Caco-2 (cell line): Measurements from ENCODE around the gene APP. TPM values are rescaled to one million over a fixed set of nuclear protein-coding genes. Genes with fewer than 3 reads are reported as not detected.
A peak's percentile ranks its signal among the peaks of the same experiment; 100 is the strongest.

Source experiments
- BruUV-seq: library from RNA; stranded (reverse); fragments of 400-500 nt; replicated peaks from 2 replicates; lab custom pipeline; 2021; lab: Mats Ljungman, UMichigan
- CTCF ChIA-PET: fragments of 300-600 bp; sonication (Branson Sonifier 250); formaldehyde crosslinking; loops from one replicate; lab custom pipeline; 2022; ENCODE audit warnings: antibody characterized with exemption; lab: Charles Lee
- POLR2A ChIA-PET: fragments of 300-600 bp; sonication (Branson Sonifier 250); formaldehyde crosslinking; loops from one replicate; lab custom pipeline; 2022; ENCODE audit warnings: antibody characterized with exemption; lab: Charles Lee
- DNase-seq, 2 experiments: peaks; one replicate each; pipeline versions ENCODE4 v3.0.0 to v3.0.0-alpha.2; 2020 to 2022
- H3K27me3 ChIP-seq: replicated peaks from 2 replicates; pipeline ENCODE4 v1.6.0; 2011; ENCODE audit warnings: low read length; ENCODE audit not compliant: control insufficient read depth, insufficient read depth
- H3K36me3 ChIP-seq: 2 replicates; pipeline ENCODE4 v1.5.1; 2011; ENCODE audit warnings: low read length; ENCODE audit not compliant: control insufficient read depth, insufficient read depth
- H3K4me1 ChIP-seq: fragments of 250-450 bp; sonication (Bioruptor Pico); 2 replicates; pipeline ENCODE4 v1.5.1; 2020; ENCODE audit warnings: mild to moderate bottlenecking
- H3K4me3 ChIP-seq: 2 replicates; pipeline ENCODE4 v1.5.1; 2011; ENCODE audit warnings: low read depth, mild to moderate bottlenecking, control low read depth, low read length
- H3K9me3 ChIP-seq: fragments of 250-450 bp; sonication (Bioruptor Pico); 2 replicates; pipeline ENCODE4 v1.5.1; 2020; ENCODE audit warnings: mild to moderate bottlenecking, moderate library complexity
- H3K27ac Mint-ChIP-seq: one replicate; pipeline ENCODE4 v1.8.0; 2022; ENCODE audit warnings: mixed read lengths; ENCODE audit not compliant: unreplicated experiment
- H3K27me3 Mint-ChIP-seq: one replicate; pipeline ENCODE4 v1.8.0; 2022; ENCODE audit warnings: mixed read lengths; ENCODE audit not compliant: insufficient read depth, unreplicated experiment
- H3K36me3 Mint-ChIP-seq: one replicate; pipeline ENCODE4 v1.8.0; 2022; ENCODE audit warnings: mild to moderate bottlenecking, mixed read lengths; ENCODE audit not compliant: insufficient read depth, unreplicated experiment
- H3K4me1 Mint-ChIP-seq: one replicate; pipeline ENCODE4 v1.8.0; 2022; ENCODE audit warnings: low read depth, mixed read lengths; ENCODE audit not compliant: unreplicated experiment
- H3K4me3 Mint-ChIP-seq: one replicate; pipeline ENCODE4 v1.8.0; 2022; ENCODE audit warnings: mild to moderate bottlenecking, moderate library complexity, mixed read lengths; ENCODE audit not compliant: unreplicated experiment
- H3K9me3 Mint-ChIP-seq: one replicate; pipeline ENCODE4 v1.8.0; 2022; ENCODE audit warnings: mixed read lengths; ENCODE audit not compliant: unreplicated experiment
- intact Hi-C: fragments of 100-400 bp; cut with micrococcal nuclease; formaldehyde crosslinking; loops from one replicate; pipeline ENCODE4 v1.10.0; 2022; ENCODE audit not compliant: unreplicated experiment
- total RNA-seq: library from RNA; stranded (reverse); gene quantifications from 2 replicates; pipeline ENCODE4 v1.2.3, GENCODE V29; 2022
- TF ChIP-seq, protein P1 (sequence below), 2 experiments: fragments of 200-600 bp in 1 of 2; IDR thresholded peaks; 1 replicate in 1 of 2; 2 replicates in 1 of 2; pipeline versions ENCODE4 v1.5.1 to v1.8.0; 2011 to 2022; ENCODE audit warnings: antibody characterized with exemption in 1 of 2, control low read depth in 1 of 2, inconsistent platforms in 1 of 2, low read depth in 1 of 2, low read length in 1 of 2, mild to moderate bottlenecking in 1 of 2, moderate library complexity in 1 of 2; ENCODE audit not compliant: insufficient read depth in 1 of 2, severe bottlenecking in 1 of 2, unreplicated experiment in 1 of 2

The APP gene
- total RNA-seq, 1 experiment from 2014 or later = 331 TPM

GRCh38 chr21:26147535-26147934 is 23.0 kb downstream of the APP start:
- H3K4me1 Mint-ChIP-seq = peaks cover 22% of the 10 kb centered on the region

DNA sequence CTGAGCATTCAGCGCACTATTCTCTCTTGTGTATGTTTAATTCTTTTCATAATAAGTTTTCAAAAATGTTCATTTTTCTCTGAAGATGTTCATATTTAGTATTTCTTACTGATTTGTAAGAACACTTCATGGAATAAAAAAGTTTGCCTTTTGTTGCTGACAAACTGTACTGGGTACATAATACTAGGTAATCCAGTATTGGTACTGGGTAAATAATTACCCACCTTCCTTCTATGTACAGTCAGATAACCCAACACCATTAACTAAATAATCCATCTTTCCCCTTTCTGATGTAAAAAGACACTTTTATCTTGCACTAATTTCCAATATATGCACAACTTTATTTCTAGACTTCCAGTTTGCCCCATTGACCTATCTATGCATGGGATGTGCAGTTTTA is 23.9 kb downstream of the APP start:
- no TSS peak for BruUV-seq
- Mint-ChIP-seq H3K27me3 (no peaks in the 10 kb centered on the region), H3K9me3 (no peaks in the 10 kb centered on the region), H3K4me1 (peaks cover 22% of the 10 kb centered on the region), H3K4me3 (no peak overlapping the region), H3K27ac (no peak overlapping the region), H3K36me3 (peaks cover 9% of the 10 kb centered on the region)
- no peaks in the 10 kb centered on the region for H3K9me3 ChIP-seq
- no peaks in the 10 kb centered on the region for H3K27me3 ChIP-seq
- no peak for DNase-seq
- POLR2A ChIA-PET = no interaction called here
- peaks cover 47% of the 10 kb centered on the region for H3K4me1 ChIP-seq
- CTCF ChIA-PET = interaction anchor here (0.6 kb wide), 1 partner anchor 73 kb away, joined by 4 read pairs; no protein-coding TSS in a partner anchor
- H3K4me3 ChIP-seq = no peak overlapping the region
- TF ChIP-seq, protein P1, sequence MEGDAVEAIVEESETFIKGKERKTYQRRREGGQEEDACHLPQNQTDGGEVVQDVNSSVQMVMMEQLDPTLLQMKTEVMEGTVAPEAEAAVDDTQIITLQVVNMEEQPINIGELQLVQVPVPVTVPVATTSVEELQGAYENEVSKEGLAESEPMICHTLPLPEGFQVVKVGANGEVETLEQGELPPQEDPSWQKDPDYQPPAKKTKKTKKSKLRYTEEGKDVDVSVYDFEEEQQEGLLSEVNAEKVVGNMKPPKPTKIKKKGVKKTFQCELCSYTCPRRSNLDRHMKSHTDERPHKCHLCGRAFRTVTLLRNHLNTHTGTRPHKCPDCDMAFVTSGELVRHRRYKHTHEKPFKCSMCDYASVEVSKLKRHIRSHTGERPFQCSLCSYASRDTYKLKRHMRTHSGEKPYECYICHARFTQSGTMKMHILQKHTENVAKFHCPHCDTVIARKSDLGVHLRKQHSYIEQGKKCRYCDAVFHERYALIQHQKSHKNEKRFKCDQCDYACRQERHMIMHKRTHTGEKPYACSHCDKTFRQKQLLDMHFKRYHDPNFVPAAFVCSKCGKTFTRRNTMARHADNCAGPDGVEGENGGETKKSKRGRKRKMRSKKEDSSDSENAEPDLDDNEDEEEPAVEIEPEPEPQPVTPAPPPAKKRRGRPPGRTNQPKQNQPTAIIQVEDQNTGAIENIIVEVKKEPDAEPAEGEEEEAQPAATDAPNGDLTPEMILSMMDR (IDR thresholded peaks at IDR 0.05; ENCODE audit: insufficient read depth in 1 of 2, low read depth in 1 of 2, low read length in 1 of 2, severe bottlenecking in 1 of 2, unreplicated experiment in 1 of 2) = no peak
- no peaks in the 10 kb centered on the region; the same call in 1 of the 2 replicates for H3K36me3 ChIP-seq
- intact Hi-C loops = no loop called here

More at GRCh38 chr21:26147535-26147934, 23.0 kb downstream of the APP start:
- TF ChIP-seq, protein P1 (IDR thresholded peaks at IDR 0.05; ENCODE audit: insufficient read depth in 1 of 2, low read depth in 1 of 2, low read length in 1 of 2, severe bottlenecking in 1 of 2, unreplicated experiment in 1 of 2) = no peak
- Histone ChIP-seq H3K27me3 (no peaks in the 10 kb centered on the region), H3K36me3 (no peaks in the 10 kb centered on the region; the same call in 1 of the 2 replicates), H3K4me1 (peaks cover 47% of the 10 kb centered on the region), H3K4me3 (no peak overlapping the region), H3K9me3 (no peaks in the 10 kb centered on the region)
- POLR2A ChIA-PET = no interaction called here
- no TSS peak for BruUV-seq
- no peaks in the 10 kb centered on the region for H3K27me3 Mint-ChIP-seq
- H3K9me3 Mint-ChIP-seq = no peaks in the 10 kb centered on the region
- intact Hi-C loops = no loop called here
- peak overlapping the region; percentile 42 for H3K4me3 Mint-ChIP-seq
- no peak for DNase-seq
- H3K27ac Mint-ChIP-seq = peak overlapping the region; percentile 36
- peaks cover under 1% of the 10 kb centered on the region for H3K36me3 Mint-ChIP-seq
- CTCF ChIA-PET = no interaction called here

GRCh38 chr21:26144031-26144430 is 26.5 kb downstream of the APP start:
- TF ChIP-seq, protein P1 (IDR thresholded peaks at IDR 0.05; ENCODE audit: insufficient read depth in 1 of 2, low read depth in 1 of 2, low read length in 1 of 2, severe bottlenecking in 1 of 2, unreplicated experiment in 1 of 2) = no peak
- no TSS peak for BruUV-seq
- no peak overlapping the region for H3K27ac Mint-ChIP-seq
- peaks cover 27% of the 10 kb centered on the region for H3K4me1 ChIP-seq
- DNase-seq = no peak
- H3K9me3 ChIP-seq = no peaks in the 10 kb centered on the region
- POLR2A ChIA-PET = no interaction called here
- intact Hi-C loops = no loop called here
- H3K4me3 Mint-ChIP-seq = no peak overlapping the region
- H3K9me3 Mint-ChIP-seq = no peaks in the 10 kb centered on the region
- CTCF ChIA-PET = no interaction called here
- H3K36me3 Mint-ChIP-seq = peaks cover 25% of the 10 kb centered on the region
- H3K27me3 Mint-ChIP-seq = no peaks in the 10 kb centered on the region
- H3K27me3 ChIP-seq = no peaks in the 10 kb centered on the region
- H3K4me3 ChIP-seq = no peak overlapping the region
- H3K36me3 ChIP-seq = no peaks in the 10 kb centered on the region; the same call in 1 of the 2 replicates
- H3K4me1 Mint-ChIP-seq = peaks cover 18% of the 10 kb centered on the region
